Measurements from ENCODE around the gene MT2A.
A peak's percentile ranks its signal among the peaks of the same experiment; 100 is the strongest.

The MT2A gene

GRCh38 chr16:56604966-56605365, 3.4 kb upstream of the MT2A start:
- no peak overlapping the region for H3K4me3 ChIP-seq (ENCODE audit: severe bottlenecking)
- peak overlapping the region; percentile 100 for H3K27ac ChIP-seq (ENCODE audit: poor library complexity, severe bottlenecking)

DNA sequence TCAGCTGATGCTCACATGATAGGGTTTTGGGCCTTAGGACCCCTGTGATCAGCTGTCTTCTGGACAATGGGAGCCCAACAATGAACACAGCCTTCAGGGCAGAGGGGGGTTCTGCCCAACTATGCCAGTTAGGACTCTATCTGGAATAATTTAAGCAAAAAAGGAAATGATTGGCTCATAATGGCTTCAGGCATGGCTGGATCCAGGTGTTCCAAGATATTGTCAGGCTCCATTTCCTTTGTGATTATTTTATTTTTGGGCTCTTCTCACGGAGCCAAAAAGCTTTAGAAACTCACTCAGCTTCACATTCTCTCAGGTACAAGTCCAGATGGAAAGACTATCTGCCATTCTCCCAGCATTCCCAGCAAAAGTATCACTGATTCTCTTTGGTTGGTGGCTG, 2.9 kb upstream of the MT2A start:
- TF ChIP-seq, protein P1, sequence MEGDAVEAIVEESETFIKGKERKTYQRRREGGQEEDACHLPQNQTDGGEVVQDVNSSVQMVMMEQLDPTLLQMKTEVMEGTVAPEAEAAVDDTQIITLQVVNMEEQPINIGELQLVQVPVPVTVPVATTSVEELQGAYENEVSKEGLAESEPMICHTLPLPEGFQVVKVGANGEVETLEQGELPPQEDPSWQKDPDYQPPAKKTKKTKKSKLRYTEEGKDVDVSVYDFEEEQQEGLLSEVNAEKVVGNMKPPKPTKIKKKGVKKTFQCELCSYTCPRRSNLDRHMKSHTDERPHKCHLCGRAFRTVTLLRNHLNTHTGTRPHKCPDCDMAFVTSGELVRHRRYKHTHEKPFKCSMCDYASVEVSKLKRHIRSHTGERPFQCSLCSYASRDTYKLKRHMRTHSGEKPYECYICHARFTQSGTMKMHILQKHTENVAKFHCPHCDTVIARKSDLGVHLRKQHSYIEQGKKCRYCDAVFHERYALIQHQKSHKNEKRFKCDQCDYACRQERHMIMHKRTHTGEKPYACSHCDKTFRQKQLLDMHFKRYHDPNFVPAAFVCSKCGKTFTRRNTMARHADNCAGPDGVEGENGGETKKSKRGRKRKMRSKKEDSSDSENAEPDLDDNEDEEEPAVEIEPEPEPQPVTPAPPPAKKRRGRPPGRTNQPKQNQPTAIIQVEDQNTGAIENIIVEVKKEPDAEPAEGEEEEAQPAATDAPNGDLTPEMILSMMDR (IDR thresholded peaks at IDR 0.05; ENCODE audit: poor library complexity, severe bottlenecking), result no peak
- Histone ChIP-seq H3K36me3 (ENCODE audit: low read depth) (peaks cover 17% of the 10 kb centered on the region), H3K27ac (ENCODE audit: poor library complexity, severe bottlenecking) (peak overlapping the region; percentile 100), H3K4me3 (ENCODE audit: severe bottlenecking) (no peak overlapping the region), H3K4me1 (ENCODE audit: insufficient read depth, poor library complexity, severe bottlenecking) (peaks cover 30% of the 10 kb centered on the region), H3K27me3 (ENCODE audit: insufficient read depth, poor library complexity, severe bottlenecking) (no peaks in the 10 kb centered on the region), H3K9me3 (ENCODE audit: severe bottlenecking) (no peaks in the 10 kb centered on the region)
- DNase-seq (ENCODE audit: low spot score) (no peak), ATAC-seq (ENCODE audit: low read depth) (no peak)

More at GRCh38 chr16:56604966-56605365, 3.4 kb upstream of the MT2A start:
- Histone ChIP-seq H3K9me3 (ENCODE audit: severe bottlenecking) (no peaks in the 10 kb centered on the region), H3K4me1 (ENCODE audit: insufficient read depth, poor library complexity, severe bottlenecking) (peaks cover 25% of the 10 kb centered on the region), H3K27me3 (ENCODE audit: insufficient read depth, poor library complexity, severe bottlenecking) (no peaks in the 10 kb centered on the region), H3K36me3 (ENCODE audit: low read depth) (peaks cover 16% of the 10 kb centered on the region)
- ATAC-seq (ENCODE audit: low read depth) (no peak), DNase-seq (ENCODE audit: low spot score) (no peak)
- TF ChIP-seq, protein P1 (IDR thresholded peaks at IDR 0.05; ENCODE audit: poor library complexity, severe bottlenecking), result no peak

DNA sequence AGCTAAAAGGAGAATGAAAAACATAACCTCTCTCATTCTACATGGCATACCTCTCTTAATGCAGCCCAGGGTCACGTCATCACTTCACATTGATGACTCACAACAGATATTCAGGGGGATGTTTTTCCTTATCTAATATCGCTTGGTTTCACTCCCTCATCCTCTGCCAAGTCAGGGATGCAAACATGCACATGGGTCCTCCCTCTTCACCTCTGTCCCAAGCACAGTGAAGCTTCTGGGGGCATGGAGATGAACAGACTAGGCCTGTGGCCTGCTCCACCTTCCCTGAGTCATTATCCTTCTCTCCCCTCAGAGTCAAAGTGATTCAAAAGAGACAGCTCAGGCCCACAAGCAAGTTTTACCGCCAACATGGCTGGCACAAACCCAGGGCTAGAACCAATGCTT, 2.3 kb upstream of the MT2A start:
- TF ChIP-seq, protein P1 (IDR thresholded peaks at IDR 0.05; ENCODE audit: poor library complexity, severe bottlenecking), result no peak
- Histone ChIP-seq H3K9me3 (ENCODE audit: severe bottlenecking) (no peaks in the 10 kb centered on the region), H3K4me1 (ENCODE audit: insufficient read depth, poor library complexity, severe bottlenecking) (peaks cover 36% of the 10 kb centered on the region), H3K27ac (ENCODE audit: poor library complexity, severe bottlenecking) (peak overlapping the region; percentile 100), H3K27me3 (ENCODE audit: insufficient read depth, poor library complexity, severe bottlenecking) (no peaks in the 10 kb centered on the region), H3K4me3 (ENCODE audit: severe bottlenecking) (no peak overlapping the region), H3K36me3 (ENCODE audit: low read depth) (peaks cover 17% of the 10 kb centered on the region)
- ATAC-seq (ENCODE audit: low read depth) (peak; percentile 4; the same call in 1 of the 3 replicates), DNase-seq (ENCODE audit: low spot score) (no peak)

DNA sequence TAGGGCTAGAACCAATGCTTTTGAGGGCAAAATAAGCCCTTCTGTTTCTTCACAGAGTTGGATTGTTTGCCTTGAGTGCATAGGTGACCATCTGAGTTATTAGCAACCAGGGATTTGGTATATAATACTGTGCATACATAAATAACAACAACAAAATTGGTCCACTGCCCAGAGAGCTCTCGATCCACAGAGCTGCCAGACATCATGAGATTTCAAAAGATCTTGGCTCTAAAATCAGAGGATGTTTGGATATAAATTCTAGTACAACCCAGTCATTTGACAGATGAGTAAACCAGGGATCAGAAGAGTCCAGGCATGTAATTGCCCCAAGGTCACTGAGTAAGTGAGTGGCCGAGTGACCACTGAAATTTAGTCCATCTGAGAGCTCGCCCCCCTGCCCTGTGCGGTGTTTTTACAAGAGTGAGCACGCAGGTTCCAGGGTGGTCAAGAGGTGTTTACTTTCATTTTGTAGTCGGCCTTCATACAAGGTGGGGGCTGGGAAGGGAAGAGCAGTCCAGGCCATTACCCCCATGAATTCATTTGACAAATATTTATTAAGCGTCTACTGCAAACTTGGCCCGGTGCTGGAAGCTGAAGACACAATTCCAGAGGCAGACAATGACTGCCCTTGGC, 1.8 kb upstream of the MT2A start:
- DNase-seq (ENCODE audit: low spot score), result no peak

More for the DNA sequence above, 1.8 kb upstream of the MT2A start:
- peaks cover 41% of the 10 kb centered on the region for H3K4me1 ChIP-seq (ENCODE audit: insufficient read depth, poor library complexity, severe bottlenecking)
- H3K36me3 ChIP-seq (ENCODE audit: low read depth), result peaks cover 17% of the 10 kb centered on the region
- H3K27ac ChIP-seq (ENCODE audit: poor library complexity, severe bottlenecking), result peak overlapping the region; percentile 100
- H3K27me3 ChIP-seq (ENCODE audit: insufficient read depth, poor library complexity, severe bottlenecking), result no peaks in the 10 kb centered on the region
- ATAC-seq (ENCODE audit: low read depth), result peak; percentile 5
- H3K9me3 ChIP-seq (ENCODE audit: severe bottlenecking), result no peaks in the 10 kb centered on the region
- peak overlapping the region; percentile 2 for H3K4me3 ChIP-seq (ENCODE audit: severe bottlenecking)
- TF ChIP-seq, protein P1 (IDR thresholded peaks at IDR 0.05; ENCODE audit: poor library complexity, severe bottlenecking), result no peak
